ENCODE measurements around the gene FIGN. TPM values are rescaled to one million over a fixed set of nuclear protein-coding genes. Genes with fewer than 3 reads are reported as not detected.

Gene FIGN
- total and polyA plus RNA-seq, 2 donors (not counting 3 experiments of a cell fraction or from before 2014, with no cell fraction given), result 1.8 to 8.1 TPM

DNA sequence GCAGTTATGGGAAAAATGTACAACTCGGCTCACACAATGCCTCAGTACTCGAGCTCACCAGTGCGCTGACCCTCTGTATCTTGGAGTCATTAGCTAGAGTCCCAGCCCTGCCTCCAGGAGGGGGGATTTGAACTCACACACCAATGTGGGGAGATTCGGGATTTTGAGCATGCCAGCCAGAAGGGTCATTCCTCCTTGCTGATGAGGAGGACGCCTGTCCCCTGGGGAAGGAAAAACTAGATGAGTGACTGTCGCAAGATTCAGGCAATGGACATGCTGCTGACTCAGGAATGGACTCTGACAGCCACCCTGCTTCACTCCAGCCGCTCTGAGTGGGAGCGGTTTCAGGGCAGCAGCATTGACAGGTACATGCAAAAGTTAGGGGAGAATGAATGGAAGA lies 20.6 kb downstream of the FIGN start:
- no peak overlapping the region for H2AFZ ChIP-seq (ENCODE audit: low read depth, low read length)
- POLR2A ChIA-PET, result no interaction called here

More for the DNA sequence above, 20.6 kb downstream of the FIGN start:
- H3K9ac ChIP-seq (replicated peaks; ENCODE audit: extremely low read depth, insufficient read depth, low read length), result no peak overlapping the region
- dilution Hi-C loops (cut with MboI; ENCODE audit: extremely low pct_ligation_motif_present, low sequenced_read_pairs), result no loop called here
- no peak overlapping the region for H3K27ac ChIP-seq (ENCODE audit: insufficient read depth, low read depth, low read length)
- H3K9me3 ChIP-seq (replicated peaks; ENCODE audit: control insufficient read depth, insufficient read depth, low read length), result no peaks in the 10 kb centered on the region
- BruUV-seq (replicated peaks), result no TSS peak
- H3K27me3 ChIP-seq (ENCODE audit: control insufficient read depth in 2 of 2, insufficient read depth in 2 of 2, low read length in 2 of 2), result no peaks in the 10 kb centered on the region
- H3K79me2 ChIP-seq (ENCODE audit: control insufficient read depth, insufficient read depth, low read length), result peaks cover 14% of the 10 kb centered on the region
- TF ChIP-seq EZH2 (IDR thresholded peaks at IDR 0.05; ENCODE audit: borderline replicate concordance, low read depth, low read length, severe bottlenecking) (no peak), FOS (IDR thresholded peaks at IDR 0.05; ENCODE audit: borderline replicate concordance, insufficient read depth, low read length) (no peak), GATA2 (IDR thresholded peaks at IDR 0.05; ENCODE audit: insufficient read depth, insufficient read length, low read depth, low read length) (no peak), JUN (IDR thresholded peaks at IDR 0.05; ENCODE audit: borderline replicate concordance, insufficient read depth, insufficient read length, low read depth) (no peak), POLR2A (IDR thresholded peaks at IDR 0.05; ENCODE audit: low read depth, low read length) (no peak), POLR2AphosphoS5 (IDR thresholded peaks at IDR 0.05; ENCODE audit: insufficient read depth, low read depth, low read length) (no peak), MAX (IDR thresholded peaks at IDR 0.05; ENCODE audit: insufficient read depth, insufficient read length) (no peak), MYC (IDR thresholded peaks at IDR 0.05; ENCODE audit: low read depth, low read length) (no peak)
- TF ChIP-seq, protein P1, sequence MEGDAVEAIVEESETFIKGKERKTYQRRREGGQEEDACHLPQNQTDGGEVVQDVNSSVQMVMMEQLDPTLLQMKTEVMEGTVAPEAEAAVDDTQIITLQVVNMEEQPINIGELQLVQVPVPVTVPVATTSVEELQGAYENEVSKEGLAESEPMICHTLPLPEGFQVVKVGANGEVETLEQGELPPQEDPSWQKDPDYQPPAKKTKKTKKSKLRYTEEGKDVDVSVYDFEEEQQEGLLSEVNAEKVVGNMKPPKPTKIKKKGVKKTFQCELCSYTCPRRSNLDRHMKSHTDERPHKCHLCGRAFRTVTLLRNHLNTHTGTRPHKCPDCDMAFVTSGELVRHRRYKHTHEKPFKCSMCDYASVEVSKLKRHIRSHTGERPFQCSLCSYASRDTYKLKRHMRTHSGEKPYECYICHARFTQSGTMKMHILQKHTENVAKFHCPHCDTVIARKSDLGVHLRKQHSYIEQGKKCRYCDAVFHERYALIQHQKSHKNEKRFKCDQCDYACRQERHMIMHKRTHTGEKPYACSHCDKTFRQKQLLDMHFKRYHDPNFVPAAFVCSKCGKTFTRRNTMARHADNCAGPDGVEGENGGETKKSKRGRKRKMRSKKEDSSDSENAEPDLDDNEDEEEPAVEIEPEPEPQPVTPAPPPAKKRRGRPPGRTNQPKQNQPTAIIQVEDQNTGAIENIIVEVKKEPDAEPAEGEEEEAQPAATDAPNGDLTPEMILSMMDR (IDR thresholded peaks at IDR 0.05; ENCODE audit: extremely low read depth in 1 of 2, insufficient read depth in 1 of 2, low read depth in 1 of 2, low read length in 2 of 2), result no peak
- FAIRE-seq, result no peak
- no peak overlapping the region for H3K4me3 ChIP-seq (replicated peaks in 1 of 3; ENCODE audit: insufficient read depth in 1 of 3, low read depth in 1 of 3, low read length in 3 of 3)
- CTCF ChIA-PET, result interaction anchor here (2.3 kb wide), 1 partner anchor 8 kb away, joined by 7 read pairs; no protein-coding TSS in a partner anchor
- H4K20me1 ChIP-seq (replicated peaks; ENCODE audit: control insufficient read depth, extremely low read depth, insufficient read depth, low read length), result no peaks in the 10 kb centered on the region
- intact Hi-C loops (cut with micrococcal nuclease), result no loop called here
- DNase-seq (ENCODE audit: low read depth, low spot score), result no peak
- H3K4me1 ChIP-seq (ENCODE audit: control insufficient read depth, extremely low read depth, insufficient read depth, low read length), result no peaks in the 10 kb centered on the region
- H3K36me3 ChIP-seq (ENCODE audit: control insufficient read depth in 2 of 2, extremely low read depth in 1 of 2, insufficient read depth in 2 of 2, low read length in 2 of 2), result no peaks in the 10 kb centered on the region
- H3K4me2 ChIP-seq (ENCODE audit: insufficient read depth, low read length), result no peak overlapping the region
- H3K9me1 ChIP-seq (replicated peaks; ENCODE audit: control insufficient read depth, extremely low read depth, insufficient read depth, low read length), result no peaks in the 10 kb centered on the region
